H9 (cell line): ENCODE measurements around the gene GABRB1. TPM values are rescaled to one million over a fixed set of nuclear protein-coding genes. Genes with fewer than 3 reads are reported as not detected.

Source experiments
- DNase-seq: peaks from one replicate; pipeline ENCODE4 v3.0.0-alpha.2; 2017
- H2AFZ ChIP-seq: one replicate; pipeline ENCODE4 v1.6.1; 2013; ENCODE audit warnings: mild to moderate bottlenecking, low read length, control low read depth, moderate library complexity
- H2AK5ac ChIP-seq: 2 replicates; pipeline ENCODE4 v1.6.1; 2013; ENCODE audit warnings: low read length, control low read depth, mixed read lengths; ENCODE audit not compliant: insufficient read length
- H2BK120ac ChIP-seq: one replicate; pipeline ENCODE4 v1.6.1; 2013; ENCODE audit warnings: low read depth, mild to moderate bottlenecking, low read length, control low read depth, inconsistent platforms; ENCODE audit not compliant: poor library complexity, severe bottlenecking
- H2BK12ac ChIP-seq: 2 replicates; pipeline ENCODE4 v1.6.1; 2013; ENCODE audit warnings: low read length, control low read depth, mixed read lengths, low read depth; ENCODE audit not compliant: insufficient read length
- H2BK15ac ChIP-seq: 2 replicates; pipeline ENCODE4 v1.6.1; 2013; ENCODE audit warnings: low read depth, low read length, control low read depth
- H2BK20ac ChIP-seq: one replicate; pipeline ENCODE4 v1.6.1; 2013; ENCODE audit warnings: low read depth, mild to moderate bottlenecking, low read length, control low read depth, inconsistent platforms; ENCODE audit not compliant: poor library complexity, severe bottlenecking
- H2BK5ac ChIP-seq: 2 replicates; pipeline ENCODE4 v1.6.1; 2013; ENCODE audit warnings: low read length, control low read depth, mixed read lengths; ENCODE audit not compliant: insufficient read length
- H3K14ac ChIP-seq: 2 replicates; pipeline ENCODE4 v1.6.1; 2013; ENCODE audit warnings: low read length, control low read depth; ENCODE audit not compliant: insufficient read depth
- H3K18ac ChIP-seq: 2 replicates; pipeline ENCODE4 v1.6.1; 2013; ENCODE audit warnings: low read depth, mild to moderate bottlenecking, mixed read lengths, low read length, control low read depth; ENCODE audit not compliant: insufficient read length
- H3K23ac ChIP-seq: 2 replicates; pipeline ENCODE4 v1.6.1; 2013; ENCODE audit warnings: low read length, control low read depth, mixed read lengths, low read depth; ENCODE audit not compliant: insufficient read length
- H3K23me2 ChIP-seq: 2 replicates; pipeline ENCODE4 v1.6.1; 2013; ENCODE audit warnings: low read depth, mild to moderate bottlenecking, mixed read lengths, low read length, control low read depth; ENCODE audit not compliant: insufficient read length, poor library complexity, severe bottlenecking
- H3K27ac ChIP-seq: 2 replicates; pipeline ENCODE4 v1.5.1; 2013; ENCODE audit warnings: low read length, control low read depth, mixed read lengths, low read depth; ENCODE audit not compliant: insufficient read length
- H3K27me3 ChIP-seq: 2 replicates; pipeline ENCODE4 v1.6.1; 2013; ENCODE audit warnings: low read length, control low read depth, inconsistent platforms; ENCODE audit not compliant: insufficient read depth
- H3K4ac ChIP-seq: 2 replicates; pipeline ENCODE4 v1.6.1; 2013; ENCODE audit warnings: low read depth, mild to moderate bottlenecking, control low read depth, inconsistent platforms, low read length, moderate library complexity
- H3K4me1 ChIP-seq: 2 replicates; pipeline ENCODE4 v1.6.1; 2013; ENCODE audit warnings: low read length, control low read depth, inconsistent platforms; ENCODE audit not compliant: insufficient read depth
- H3K4me2 ChIP-seq: 2 replicates; pipeline ENCODE4 v1.6.1; 2013; ENCODE audit warnings: low read length, control low read depth, mixed read lengths; ENCODE audit not compliant: insufficient read length, insufficient read depth
- H3K56ac ChIP-seq: 2 replicates; pipeline ENCODE4 v1.6.1; 2013; ENCODE audit warnings: low read depth, mild to moderate bottlenecking, mixed read lengths, low read length, control low read depth; ENCODE audit not compliant: insufficient read length
- H3K79me1 ChIP-seq: 2 replicates; pipeline ENCODE4 v1.6.1; 2013; ENCODE audit warnings: low read depth, mild to moderate bottlenecking, moderate library complexity, low read length, control low read depth, inconsistent platforms; ENCODE audit not compliant: insufficient read depth, poor library complexity, severe bottlenecking
- H3K79me2 ChIP-seq: 2 replicates; pipeline ENCODE4 v1.6.1; 2013; ENCODE audit warnings: low read length, control low read depth, inconsistent platforms; ENCODE audit not compliant: insufficient read depth
- H3K9ac ChIP-seq: 2 replicates; pipeline ENCODE4 v1.6.1; 2013; ENCODE audit warnings: low read length, control low read depth, mixed read lengths; ENCODE audit not compliant: insufficient read length; ENCODE audit errors: extremely low read depth
- H3K9me3 ChIP-seq: one replicate; pipeline ENCODE4 v1.6.1; 2013; ENCODE audit warnings: low read depth, low read length, inconsistent platforms; ENCODE audit not compliant: control insufficient read depth
- H3T11ph ChIP-seq: one replicate; pipeline ENCODE4 v1.6.1; 2013; ENCODE audit warnings: mild to moderate bottlenecking, low read length, control low read depth, inconsistent platforms
- H4K20me1 ChIP-seq: one replicate; pipeline ENCODE4 v1.6.1; 2013; ENCODE audit not compliant: control insufficient read depth, insufficient read length, insufficient read depth
- H4K5ac ChIP-seq: 2 replicates; pipeline ENCODE4 v1.6.1; 2013; ENCODE audit warnings: low read depth, mild to moderate bottlenecking, mixed read lengths, low read length, control low read depth; ENCODE audit not compliant: insufficient read length
- H4K8ac ChIP-seq: replicated peaks from 2 replicates; pipeline ENCODE4 v1.6.1; 2013; ENCODE audit warnings: low read length, control low read depth, mixed read lengths, low read depth; ENCODE audit not compliant: insufficient read length
- H4K91ac ChIP-seq: 2 replicates; pipeline ENCODE4 v1.6.1; 2013; ENCODE audit warnings: low read depth, mild to moderate bottlenecking, moderate library complexity, mixed read lengths, low read length, control low read depth; ENCODE audit not compliant: insufficient read length
- H3K27ac Mint-ChIP-seq, 3 experiments: 2 replicates in 2 of 3; 3 replicates in 1 of 3; pipeline ENCODE4 v1.8.0; 2020 to 2021; ENCODE audit warnings: mixed read lengths in 3 of 3, mild to moderate bottlenecking in 1 of 3, moderate library complexity in 1 of 3
- H3K27me3 Mint-ChIP-seq: 2 replicates; pipeline ENCODE4 v1.8.0; 2021; ENCODE audit warnings: low read depth, mild to moderate bottlenecking, moderate library complexity, mixed read lengths
- H3K36me3 Mint-ChIP-seq, 3 experiments: 2 replicates in 2 of 3; 3 replicates in 1 of 3; pipeline ENCODE4 v1.8.0; 2020 to 2021; ENCODE audit warnings: low read depth in 3 of 3, mixed read lengths in 3 of 3; ENCODE audit not compliant: insufficient read depth in 1 of 3
- H3K4me1 Mint-ChIP-seq, 2 experiments: 2 replicates each; pipeline ENCODE4 v1.8.0; 2020; ENCODE audit warnings: mixed read lengths in 2 of 2
- H3K4me3 Mint-ChIP-seq, 2 experiments: 2 replicates in 1 of 2; 3 replicates in 1 of 2; pipeline ENCODE4 v1.8.0; 2020 to 2021; ENCODE audit warnings: mild to moderate bottlenecking in 2 of 2, mixed read lengths in 2 of 2, moderate library complexity in 1 of 2
- H3K9me3 Mint-ChIP-seq, 2 experiments: 2 replicates in 1 of 2; 3 replicates in 1 of 2; pipeline ENCODE4 v1.8.0; 2020; ENCODE audit warnings: mild to moderate bottlenecking in 2 of 2, mixed read lengths in 2 of 2, moderate library complexity in 1 of 2
- CTCF ChIP-seq: fragments of 200-600 bp; sonication (generic); conservative IDR thresholded peaks from 3 replicates; pipeline ENCODE4 v1.8.0; 2021; ENCODE audit warnings: antibody characterized with exemption, mild to moderate bottlenecking
- WGBS: extraction: QIAGEN DNeasy Blood & Tissue Kit; methylation state at CpG from one replicate; pipeline ENCODE4 v1.1.7; 2013; ENCODE audit warnings: missing lambda C conversion rate, low lambda C conversion rate, mixed read lengths; ENCODE audit not compliant: insufficient read length; ENCODE audit errors: extremely low coverage; 5-methylcytosine and 5-hydroxymethylcytosine counted together
- total RNA-seq: library from RNA; stranded (reverse); gene quantifications from 2 replicates; pipeline ENCODE4 v1.2.1, GENCODE V29; 2021

Gene GABRB1
- total RNA-seq, 1 experiment from 2014 or later: 0.39 TPM

GRCh38 chr4:47088298-47088697 lies 56.9 kb downstream of the GABRB1 start:
- H3K4me3 Mint-ChIP-seq: no peak overlapping the region

More at GRCh38 chr4:47088298-47088697, 56.9 kb downstream of the GABRB1 start:
- no peak overlapping the region for H3T11ph ChIP-seq
- H4K8ac ChIP-seq: no peak overlapping the region
- no peak overlapping the region for H3K9ac ChIP-seq
- H4K91ac ChIP-seq: no peak overlapping the region
- no peaks in the 10 kb centered on the region for H3K27me3 ChIP-seq
- no peak for DNase-seq
- Mint-ChIP-seq H3K27me3 (no peaks in the 10 kb centered on the region; the same call in 1 of the 2 replicates), H3K9me3 (no peaks in the 10 kb centered on the region), H3K36me3 (no peaks in the 10 kb centered on the region), H3K27ac (peak overlapping the region in 1 of 3 experiments; percentile 20; a peak in 1 of 7 replicates), H3K4me1 (no peaks in the 10 kb centered on the region)
- no CpG with 5 or more reads among the region's 2 CpGs for WGBS
- TF ChIP-seq CTCF: no peak
- H2BK12ac ChIP-seq: no peak overlapping the region
- H2AFZ ChIP-seq: no peak overlapping the region
- no peak overlapping the region for H2BK20ac ChIP-seq
- H3K23ac ChIP-seq: no peak overlapping the region
- no peak overlapping the region for H3K18ac ChIP-seq
- no peak overlapping the region for H3K4ac ChIP-seq
- H3K79me2 ChIP-seq: no peaks in the 10 kb centered on the region
- H3K27ac ChIP-seq: no peak overlapping the region
- H3K23me2 ChIP-seq: no peaks in the 10 kb centered on the region
- no peak overlapping the region for H2BK5ac ChIP-seq
- no peak overlapping the region for H3K56ac ChIP-seq
- no peak overlapping the region for H3K14ac ChIP-seq
- H3K4me1 ChIP-seq: no peaks in the 10 kb centered on the region
- no peak overlapping the region for H4K5ac ChIP-seq
- H3K4me2 ChIP-seq: no peak overlapping the region
- H2AK5ac ChIP-seq: no peak overlapping the region
- H2BK120ac ChIP-seq: no peak overlapping the region
- no peak overlapping the region for H2BK15ac ChIP-seq
- H3K79me1 ChIP-seq: no peaks in the 10 kb centered on the region
- no peaks in the 10 kb centered on the region for H3K9me3 ChIP-seq
- no peaks in the 10 kb centered on the region for H4K20me1 ChIP-seq
